ENCODE measurements around the gene ARHGAP26. TPM values are rescaled to one million over a fixed set of nuclear protein-coding genes. Genes with fewer than 3 reads are reported as not detected.

ARHGAP26 gene
- total and polyA plus RNA-seq, 5 donors from 2014 or later, result 2.8 to 40.5 (median 5.4) TPM

DNA sequence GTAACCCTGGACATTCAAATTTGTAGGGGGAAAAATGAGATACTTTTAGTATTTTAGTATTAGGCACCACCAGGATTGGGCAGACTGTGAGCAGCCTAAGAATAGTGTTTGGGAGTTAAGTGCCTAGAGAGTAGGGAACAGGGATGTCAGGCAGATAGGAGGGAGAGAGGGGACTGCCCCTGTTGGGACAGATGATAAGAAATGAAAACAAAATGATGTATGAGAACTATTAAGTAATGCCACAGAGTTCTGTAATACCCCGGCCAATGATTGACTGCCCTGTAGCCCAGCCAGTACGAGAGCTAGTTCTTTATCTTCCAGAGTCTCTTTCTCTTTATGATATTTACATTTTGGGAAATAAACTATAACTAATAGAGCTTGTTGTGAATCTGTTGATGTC is 24.4 kb downstream of the ARHGAP26 start:
- no peaks in the 10 kb centered on the region for H3K36me3 ChIP-seq (ENCODE audit: control insufficient read depth, insufficient read depth, low read length)
- peaks cover 5% of the 10 kb centered on the region for H3K36me3 Mint-ChIP-seq
- no peak overlapping the region for H3K4me3 ChIP-seq (ENCODE audit: low read depth, low read length)
- H3K27ac Mint-ChIP-seq, result no peak overlapping the region
- no peaks in the 10 kb centered on the region for H3K27me3 ChIP-seq (ENCODE audit: control insufficient read depth, insufficient read depth, low read length)
- H3K9me3 Mint-ChIP-seq, result no peaks in the 10 kb centered on the region
- no peak for DNase-seq
- ATAC-seq (ENCODE audit: low read depth in 2 of 2), result no peak
- no peak overlapping the region for H3K4me3 Mint-ChIP-seq
- H3K27me3 Mint-ChIP-seq, result no peaks in the 10 kb centered on the region
- H3K27ac ChIP-seq (ENCODE audit: insufficient read depth, low read length, poor library complexity, severe bottlenecking), result no peak overlapping the region
- H3K4me1 Mint-ChIP-seq, result peaks cover 5 to 33% (median 21%) of the 10 kb centered on the region in 4 donors
- peaks cover 11% of the 10 kb centered on the region for H3K4me1 ChIP-seq (ENCODE audit: control insufficient read depth, insufficient read depth, low read length, poor library complexity, severe bottlenecking)
- H3K9me3 ChIP-seq (ENCODE audit: control insufficient read depth in 2 of 2, low read length in 2 of 2), result no peaks in the 10 kb centered on the region

DNA sequence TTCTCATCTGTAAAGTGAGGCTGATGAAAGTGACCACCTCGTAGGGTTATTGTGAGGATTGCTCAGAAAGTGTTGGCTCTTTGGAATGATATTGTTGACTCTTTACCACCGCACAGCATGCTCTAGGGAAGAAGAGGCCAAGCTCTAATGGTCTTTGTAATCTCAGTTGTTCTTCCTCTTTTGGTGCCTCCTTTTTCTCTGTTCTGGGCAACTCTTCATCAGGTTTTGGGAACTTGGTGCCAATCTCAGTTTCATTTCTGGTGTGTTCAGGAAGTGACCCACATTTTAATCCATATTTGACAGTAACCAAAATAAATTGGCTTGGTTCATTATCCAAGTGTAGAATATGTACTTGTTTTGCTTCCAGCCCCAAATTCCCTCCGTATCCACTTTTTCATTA is 25.1 kb downstream of the ARHGAP26 start:
- Mint-ChIP-seq H3K4me1 (peaks cover 10 to 40% (median 26%) of the 10 kb centered on the region in 4 donors), H3K27ac (peak overlapping the region in 1 of 3 donors; percentile 12), H3K36me3 (peaks cover 5% of the 10 kb centered on the region), H3K27me3 (no peaks in the 10 kb centered on the region), H3K4me3 (no peak overlapping the region), H3K9me3 (no peaks in the 10 kb centered on the region)
- Histone ChIP-seq H3K9me3 (ENCODE audit: control insufficient read depth in 2 of 2, low read length in 2 of 2) (no peaks in the 10 kb centered on the region), H3K4me1 (ENCODE audit: control insufficient read depth, insufficient read depth, low read length, poor library complexity, severe bottlenecking) (peaks cover 18% of the 10 kb centered on the region), H3K36me3 (ENCODE audit: control insufficient read depth, insufficient read depth, low read length) (no peaks in the 10 kb centered on the region), H3K27ac (ENCODE audit: insufficient read depth, low read length, poor library complexity, severe bottlenecking) (no peak overlapping the region), H3K4me3 (ENCODE audit: low read depth, low read length) (no peak overlapping the region), H3K27me3 (ENCODE audit: control insufficient read depth, insufficient read depth, low read length) (no peaks in the 10 kb centered on the region)
- no peak for DNase-seq
- no peak for ATAC-seq (ENCODE audit: low read depth in 2 of 2)

DNA sequence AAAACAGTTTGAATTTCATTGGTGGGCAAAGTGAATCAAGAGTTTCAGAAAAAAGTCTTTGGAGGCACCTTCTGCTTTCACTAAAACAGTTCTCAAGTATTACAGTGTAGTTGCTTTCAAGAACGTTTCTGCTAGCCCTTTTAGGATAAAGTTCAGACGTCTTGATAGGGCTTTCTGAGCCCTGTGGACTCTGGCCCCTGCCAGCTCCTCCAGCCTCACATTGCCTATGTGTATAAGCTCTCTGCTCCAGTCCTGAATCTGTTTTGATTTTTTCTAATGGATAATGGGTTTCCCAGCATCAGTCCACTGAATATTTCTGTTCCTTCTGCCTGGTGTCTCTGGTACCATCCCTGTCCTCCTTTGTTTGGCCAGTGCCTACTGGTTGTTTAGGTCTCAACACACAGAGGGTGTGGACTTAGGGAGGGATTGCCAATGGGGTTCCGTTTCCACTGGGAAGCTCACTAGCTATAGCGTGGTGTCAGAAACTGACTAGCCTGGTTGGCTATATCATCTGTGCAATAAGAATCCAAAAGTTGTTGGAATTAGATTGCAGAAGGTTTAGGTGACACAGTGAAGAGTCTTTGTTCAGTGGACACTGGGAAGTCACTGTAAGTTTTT is 26.4 kb downstream of the ARHGAP26 start:
- H3K36me3 Mint-ChIP-seq, result no peaks in the 10 kb centered on the region
- H3K27me3 Mint-ChIP-seq, result no peaks in the 10 kb centered on the region
- Histone ChIP-seq H3K36me3 (ENCODE audit: control insufficient read depth, insufficient read depth, low read length) (no peaks in the 10 kb centered on the region), H3K9me3 (ENCODE audit: control insufficient read depth in 2 of 2, low read length in 2 of 2) (no peaks in the 10 kb centered on the region), H3K4me3 (ENCODE audit: low read depth, low read length) (no peak overlapping the region), H3K4me1 (ENCODE audit: control insufficient read depth, insufficient read depth, low read length, poor library complexity, severe bottlenecking) (peaks cover 31% of the 10 kb centered on the region), H3K27me3 (ENCODE audit: control insufficient read depth, insufficient read depth, low read length) (no peaks in the 10 kb centered on the region), H3K27ac (ENCODE audit: insufficient read depth, low read length, poor library complexity, severe bottlenecking) (no peak overlapping the region)
- DNase-seq (no peak), ATAC-seq (ENCODE audit: low read depth in 2 of 2) (no peak)
- peak overlapping the region in 1 of 3 donors; percentile 27 for H3K27ac Mint-ChIP-seq
- H3K4me1 Mint-ChIP-seq, result peaks cover 10 to 53% (median 34%) of the 10 kb centered on the region in 4 donors
- H3K4me3 Mint-ChIP-seq, result no peak overlapping the region
- no peaks in the 10 kb centered on the region for H3K9me3 Mint-ChIP-seq

DNA sequence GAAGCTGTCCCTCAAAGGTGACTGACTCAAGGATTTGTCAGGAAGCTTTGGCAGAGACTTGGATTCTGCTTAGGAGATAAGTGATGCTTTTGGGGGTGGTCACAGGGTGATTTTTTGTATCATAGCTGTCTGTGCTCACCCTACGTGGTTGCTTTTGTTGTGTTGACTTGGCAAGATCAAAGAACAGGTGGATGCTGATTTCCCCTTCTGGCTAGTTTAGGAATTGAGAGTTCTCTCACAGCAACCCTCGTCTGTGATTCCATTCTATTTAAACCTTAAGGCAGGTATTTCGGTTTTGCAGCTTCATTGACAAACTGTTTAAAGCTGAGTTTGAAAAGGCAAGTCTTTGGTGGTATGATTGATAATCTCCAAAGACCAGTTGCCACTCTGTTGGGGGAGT is 27.2 kb downstream of the ARHGAP26 start:
- no peaks in the 10 kb centered on the region for H3K27me3 Mint-ChIP-seq
- H3K36me3 Mint-ChIP-seq, result no peaks in the 10 kb centered on the region
- ATAC-seq (ENCODE audit: low read depth in 2 of 2) (no peak), DNase-seq (no peak)
- H3K9me3 Mint-ChIP-seq, result no peaks in the 10 kb centered on the region
- H3K27ac ChIP-seq (ENCODE audit: insufficient read depth, low read length, poor library complexity, severe bottlenecking), result no peak overlapping the region
- no peaks in the 10 kb centered on the region for H3K9me3 ChIP-seq (ENCODE audit: control insufficient read depth in 2 of 2, low read length in 2 of 2)
- H3K36me3 ChIP-seq (ENCODE audit: control insufficient read depth, insufficient read depth, low read length), result no peaks in the 10 kb centered on the region
- H3K27me3 ChIP-seq (ENCODE audit: control insufficient read depth, insufficient read depth, low read length), result no peaks in the 10 kb centered on the region
- H3K4me1 ChIP-seq (ENCODE audit: control insufficient read depth, insufficient read depth, low read length, poor library complexity, severe bottlenecking), result peaks cover 37% of the 10 kb centered on the region
- no peak overlapping the region for H3K27ac Mint-ChIP-seq
- peaks cover 10 to 61% (median 38%) of the 10 kb centered on the region in 4 donors for H3K4me1 Mint-ChIP-seq
- H3K4me3 Mint-ChIP-seq, result no peak overlapping the region
- no peak overlapping the region for H3K4me3 ChIP-seq (ENCODE audit: low read depth, low read length)

DNA sequence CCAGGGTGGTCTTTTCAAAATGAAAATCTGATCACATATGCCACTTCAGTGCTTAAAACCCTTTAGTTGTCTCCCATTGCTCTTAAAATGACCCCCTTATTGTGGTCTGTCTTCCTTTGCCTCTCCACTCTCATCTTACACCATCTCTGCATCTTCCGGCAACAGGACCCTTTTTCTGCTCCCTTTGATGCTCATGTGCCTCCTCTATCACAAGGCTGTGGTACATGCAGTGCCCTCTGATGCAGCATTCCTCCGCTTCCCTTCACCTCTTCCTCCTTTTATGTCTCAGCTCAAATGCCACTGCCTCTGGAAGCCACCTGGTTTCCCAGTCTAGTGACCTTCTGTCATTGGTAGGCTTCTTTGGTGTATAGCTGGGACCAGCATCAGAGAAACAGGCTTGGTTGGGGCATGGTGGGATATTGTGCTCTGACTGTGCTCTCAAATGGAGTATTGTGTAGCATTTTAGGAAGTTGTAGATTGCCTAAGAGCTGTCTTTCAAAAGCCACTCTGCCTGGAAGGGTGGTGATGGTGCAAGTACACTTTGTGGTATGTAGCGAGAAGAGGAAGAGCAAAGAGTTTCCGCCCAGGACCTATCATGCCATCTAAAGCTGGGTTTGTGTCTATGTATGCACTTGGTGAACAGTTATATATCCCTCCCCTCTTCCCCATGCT is 28.1 kb downstream of the ARHGAP26 start:
- peak overlapping the region; percentile 87 to 91 (median 88) for H3K27ac Mint-ChIP-seq
- peak in 2 of 3 donors; percentile 24 to 66 for DNase-seq
- Histone ChIP-seq H3K36me3 (ENCODE audit: control insufficient read depth, insufficient read depth, low read length) (no peaks in the 10 kb centered on the region), H3K27ac (ENCODE audit: insufficient read depth, low read length, poor library complexity, severe bottlenecking) (no peak overlapping the region), H3K9me3 (ENCODE audit: control insufficient read depth in 2 of 2, low read length in 2 of 2) (no peaks in the 10 kb centered on the region), H3K4me3 (ENCODE audit: low read depth, low read length) (peak overlapping the region; percentile 29), H3K27me3 (ENCODE audit: control insufficient read depth, insufficient read depth, low read length) (no peaks in the 10 kb centered on the region), H3K4me1 (ENCODE audit: control insufficient read depth, insufficient read depth, low read length, poor library complexity, severe bottlenecking) (peaks cover 37% of the 10 kb centered on the region)
- ATAC-seq (ENCODE audit: low read depth in 2 of 2), result peak; percentile 42 to 55
- H3K36me3 Mint-ChIP-seq, result no peaks in the 10 kb centered on the region
- H3K4me3 Mint-ChIP-seq, result peak overlapping the region in 3 of 4 donors; percentile 16 to 60 (median 34)
- no peaks in the 10 kb centered on the region for H3K9me3 Mint-ChIP-seq
- H3K27me3 Mint-ChIP-seq, result no peaks in the 10 kb centered on the region
- peaks cover 10 to 62% (median 38%) of the 10 kb centered on the region in 4 donors for H3K4me1 Mint-ChIP-seq

DNA sequence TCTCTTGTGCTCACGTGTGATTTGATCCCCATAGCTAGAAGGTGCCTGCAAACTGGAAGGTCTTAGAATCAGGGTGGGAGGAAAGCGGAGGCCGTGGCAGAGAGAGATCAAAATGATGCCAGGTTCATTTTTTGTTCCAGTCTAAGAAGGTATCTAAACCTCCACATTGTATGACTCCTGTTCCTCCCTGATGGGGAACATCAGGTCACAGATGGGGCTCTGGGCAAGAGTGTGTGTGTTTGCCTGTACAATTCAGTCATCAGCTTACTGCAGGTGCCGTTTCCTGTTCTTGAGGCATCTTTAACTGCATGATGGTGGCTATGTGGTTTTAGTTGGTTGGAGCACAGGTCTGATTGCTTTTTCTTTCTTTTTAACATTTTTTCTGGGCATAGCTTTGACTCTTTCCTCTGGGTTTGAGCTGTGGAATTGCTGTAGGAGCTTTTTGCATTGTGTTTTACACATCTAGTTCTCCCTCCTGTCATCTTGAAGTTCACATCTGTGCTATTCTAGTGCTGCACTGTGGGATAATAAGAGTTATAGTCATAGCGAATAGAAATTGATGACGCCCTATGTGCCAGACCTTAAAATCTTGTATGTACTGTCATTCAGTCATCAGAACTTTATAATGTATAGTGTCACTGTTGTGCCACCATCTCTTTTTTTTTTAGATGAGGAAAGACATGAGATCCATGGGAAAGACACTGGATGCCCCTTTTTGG is 30.8 kb downstream of the ARHGAP26 start:
- Histone ChIP-seq H3K4me1 (ENCODE audit: control insufficient read depth, insufficient read depth, low read length, poor library complexity, severe bottlenecking) (peaks cover 37% of the 10 kb centered on the region), H3K36me3 (ENCODE audit: control insufficient read depth, insufficient read depth, low read length) (no peaks in the 10 kb centered on the region), H3K27me3 (ENCODE audit: control insufficient read depth, insufficient read depth, low read length) (no peaks in the 10 kb centered on the region), H3K27ac (ENCODE audit: insufficient read depth, low read length, poor library complexity, severe bottlenecking) (peak overlapping the region; percentile 63), H3K9me3 (ENCODE audit: control insufficient read depth in 2 of 2, low read length in 2 of 2) (no peaks in the 10 kb centered on the region), H3K4me3 (ENCODE audit: low read depth, low read length) (peak overlapping the region; percentile 77)
- Mint-ChIP-seq H3K4me1 (peaks cover 18 to 54% (median 35%) of the 10 kb centered on the region in 4 donors), H3K27ac (peak overlapping the region; percentile 60 to 76 (median 66)), H3K36me3 (peaks cover 3% of the 10 kb centered on the region), H3K27me3 (no peaks in the 10 kb centered on the region), H3K4me3 (peak overlapping the region; percentile 3 to 77 (median 56)), H3K9me3 (no peaks in the 10 kb centered on the region)
- ATAC-seq (ENCODE audit: low read depth in 2 of 2) (peak; percentile 78 to 91), DNase-seq (peak in 2 of 3 donors; percentile 59 to 84)

DNA sequence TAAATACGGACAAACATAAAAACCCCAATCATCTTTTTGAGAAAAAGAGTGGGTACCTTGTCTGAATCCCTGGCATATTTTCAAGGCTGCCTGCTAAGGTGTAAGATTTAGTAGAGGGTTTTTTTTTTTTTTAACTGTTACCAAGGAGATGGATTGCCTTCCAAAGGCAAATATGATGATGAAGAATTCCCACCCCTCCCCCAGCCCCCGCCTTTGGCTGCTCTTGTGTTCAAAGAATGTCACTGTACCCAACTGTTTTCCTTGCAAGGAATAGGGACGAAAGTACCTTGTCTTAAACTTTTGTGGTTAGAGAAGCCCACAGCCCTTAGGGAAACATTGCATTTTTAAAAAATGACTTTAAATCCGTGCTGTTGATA is 31.3 kb downstream of the ARHGAP26 start:
- H3K4me3 ChIP-seq (ENCODE audit: low read depth, low read length), result peak overlapping the region; percentile 77
- peaks cover 3% of the 10 kb centered on the region for H3K36me3 Mint-ChIP-seq
- peak overlapping the region in 2 of 4 donors; percentile 42 to 69 for H3K4me3 Mint-ChIP-seq
- no peaks in the 10 kb centered on the region for H3K36me3 ChIP-seq (ENCODE audit: control insufficient read depth, insufficient read depth, low read length)
- H3K27me3 Mint-ChIP-seq, result no peaks in the 10 kb centered on the region
- no peak for ATAC-seq (ENCODE audit: low read depth in 2 of 2)
- peaks cover 18 to 53% (median 35%) of the 10 kb centered on the region in 4 donors for H3K4me1 Mint-ChIP-seq
- H3K9me3 Mint-ChIP-seq, result no peaks in the 10 kb centered on the region
- H3K27ac ChIP-seq (ENCODE audit: insufficient read depth, low read length, poor library complexity, severe bottlenecking), result peak overlapping the region; percentile 63
- H3K27ac Mint-ChIP-seq, result peak overlapping the region in 2 of 3 donors; percentile 60 to 75
- no peaks in the 10 kb centered on the region for H3K9me3 ChIP-seq (ENCODE audit: control insufficient read depth in 2 of 2, low read length in 2 of 2)
- no peaks in the 10 kb centered on the region for H3K27me3 ChIP-seq (ENCODE audit: control insufficient read depth, insufficient read depth, low read length)
- no peak for DNase-seq
- H3K4me1 ChIP-seq (ENCODE audit: control insufficient read depth, insufficient read depth, low read length, poor library complexity, severe bottlenecking), result peaks cover 37% of the 10 kb centered on the region
